NCI-H2107 treated with DMSO at 0.1 percent for 48 hours (cell line): Measurements from ENCODE around the gene TPRA1.
A peak's percentile ranks its signal among the peaks of the same experiment; 100 is the strongest.

ENCODE experiments used
- DNase-seq: peaks from one replicate; lab custom pipeline; 2025; ENCODE audit not compliant: unreplicated experiment; lab: John Stamatoyannopoulos, UW

TPRA1 gene

GRCh38 chr3:127593178-127593577 lies 2.6 kb upstream of the TPRA1 start:
- no peak for DNase-seq

DNA sequence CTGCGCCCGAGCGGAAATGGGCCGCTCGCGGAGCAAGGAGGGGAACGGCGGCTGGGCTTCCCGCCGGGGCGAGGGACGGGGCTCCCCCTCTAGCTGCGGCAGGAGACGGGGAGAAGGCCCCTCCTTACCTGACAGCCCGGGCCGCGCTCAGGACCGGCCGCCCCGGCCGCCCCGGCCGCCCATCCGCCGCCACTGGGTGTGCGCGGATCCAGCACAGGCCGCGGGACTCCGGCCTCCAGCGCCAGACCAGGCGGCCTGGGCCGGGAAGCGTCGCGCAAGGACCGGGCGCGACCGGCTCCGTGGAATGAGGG lies 296 bp downstream of the TPRA1 start:
- DNase-seq = no peak

DNA sequence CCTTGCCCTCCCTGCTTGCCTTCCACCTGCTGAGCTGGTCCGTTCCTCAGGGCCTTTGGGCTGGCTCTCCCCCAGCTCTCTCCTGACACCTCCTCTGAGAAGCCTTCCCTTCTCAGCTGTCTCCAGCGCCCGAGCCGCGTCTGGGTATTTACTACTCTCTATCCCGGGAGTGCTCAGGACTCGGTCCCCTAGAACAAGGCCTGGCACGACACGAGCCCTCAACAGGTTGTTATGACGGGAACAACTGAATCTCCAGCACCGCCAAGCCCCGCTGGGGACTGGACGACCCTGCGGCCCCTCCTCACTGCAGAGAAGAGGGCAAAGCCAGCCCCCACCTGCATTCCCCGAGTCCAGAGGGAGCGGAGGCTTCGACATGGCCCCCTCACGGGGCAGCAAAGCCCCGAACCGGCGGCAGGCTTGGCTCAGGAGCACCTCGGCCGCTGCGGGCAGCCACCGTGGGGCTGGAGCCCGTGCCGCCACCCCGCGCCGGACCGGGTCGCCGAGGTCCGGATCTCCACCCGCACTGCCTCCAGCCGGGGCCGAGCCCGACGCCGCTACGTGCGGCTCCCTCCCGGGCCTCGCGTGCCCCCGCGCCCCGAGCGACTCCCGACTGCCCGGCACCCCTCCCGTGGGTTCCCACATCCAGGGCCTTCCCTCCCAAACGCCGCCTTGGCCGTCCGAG lies 792 bp downstream of the TPRA1 start:
- no peak for DNase-seq

DNA sequence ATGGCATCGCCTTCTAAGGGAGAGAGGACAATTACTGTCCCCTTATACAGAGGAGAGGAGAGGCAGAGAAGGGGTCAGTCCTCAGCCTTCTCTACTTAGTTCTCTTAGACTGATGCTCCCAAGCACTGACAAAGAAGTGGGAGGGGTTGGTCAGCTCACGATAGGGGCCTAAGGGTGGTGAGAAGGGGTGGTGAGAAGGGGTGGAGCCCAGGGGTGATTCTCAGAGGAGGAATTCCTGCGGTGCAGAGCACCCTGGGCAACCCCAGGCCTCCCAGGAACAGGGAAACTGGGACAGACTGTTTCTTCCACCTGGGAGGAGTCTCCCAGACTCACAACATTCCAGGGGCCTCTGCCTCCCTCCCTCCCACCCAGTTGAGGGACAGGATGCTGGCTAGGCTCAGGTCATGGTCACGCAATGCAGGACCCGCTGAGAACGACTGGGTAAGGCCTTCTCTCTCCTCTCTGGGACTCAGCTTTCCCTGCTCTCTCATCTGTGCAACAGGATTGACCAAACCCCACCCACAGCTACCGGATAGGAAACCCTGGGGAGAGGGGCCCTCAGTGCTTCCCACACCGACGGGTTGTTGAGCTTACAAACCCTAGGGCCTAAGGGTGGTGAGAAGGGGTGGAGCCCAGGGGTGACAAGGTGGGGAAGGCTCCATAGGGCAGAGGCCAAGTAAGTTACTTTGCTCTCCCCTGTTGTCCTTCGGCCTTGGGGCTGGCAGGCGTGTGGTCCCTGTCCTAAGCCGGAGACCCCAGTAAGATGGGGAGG lies 1.5 kb downstream of the TPRA1 start:
- DNase-seq = no peak

DNA sequence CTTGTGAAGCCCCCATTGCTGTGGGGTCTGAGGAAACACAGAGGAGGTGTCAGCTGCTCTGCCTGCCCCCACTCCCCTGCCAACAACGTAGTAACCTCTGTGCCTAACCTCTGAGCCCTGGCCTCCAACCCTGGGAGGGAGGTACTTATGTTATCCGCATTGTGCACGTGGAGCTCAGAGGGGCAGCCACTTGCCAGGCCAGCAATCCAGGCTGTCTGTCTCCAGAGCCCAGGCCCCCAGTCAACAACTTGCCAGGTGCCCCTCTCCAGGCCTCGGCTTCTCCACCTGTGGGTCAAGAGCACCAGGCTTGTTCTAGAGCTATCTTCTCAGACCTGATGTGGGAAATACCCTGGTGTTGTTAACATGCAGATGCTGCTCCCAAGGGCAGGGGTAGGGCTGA lies 2.7 kb downstream of the TPRA1 start:
- no peak for DNase-seq

DNA sequence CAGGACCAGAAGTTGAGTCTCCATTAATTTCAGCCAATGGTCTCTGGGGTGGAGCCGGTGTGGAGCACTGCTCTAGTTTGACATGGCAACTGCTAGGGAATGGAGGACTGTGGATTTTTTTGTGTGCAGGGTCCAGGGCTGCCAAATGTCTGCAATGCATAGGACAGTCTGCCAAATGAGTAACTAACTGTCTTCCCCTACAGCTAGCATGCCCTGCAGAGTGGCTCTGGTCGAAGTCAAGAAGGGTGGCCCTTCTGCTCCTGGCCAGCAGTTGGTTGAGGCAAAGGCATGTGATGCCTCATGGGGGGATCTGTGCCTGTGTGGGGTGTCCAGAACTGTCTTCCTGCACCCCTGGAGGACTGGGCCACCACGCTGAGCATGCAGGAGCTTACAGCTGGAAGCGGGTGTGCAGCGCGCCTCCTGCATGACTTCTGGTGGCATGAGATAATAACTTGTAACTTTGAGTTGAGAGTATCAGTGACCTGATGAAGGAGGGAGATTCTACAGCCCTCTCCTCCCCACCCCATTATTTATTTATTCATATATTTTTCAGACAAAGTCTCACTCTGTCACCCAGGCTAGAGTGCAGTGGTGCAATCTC lies 4.6 kb downstream of the TPRA1 start:
- DNase-seq = no peak

- no peak for DNase-seq
Observed at GRCh38 chr3:127585163-127585812, 5.2 kb downstream of the TPRA1 start.

GRCh38 chr3:127584734-127585133 lies 5.8 kb downstream of the TPRA1 start:
- DNase-seq = no peak

DNA sequence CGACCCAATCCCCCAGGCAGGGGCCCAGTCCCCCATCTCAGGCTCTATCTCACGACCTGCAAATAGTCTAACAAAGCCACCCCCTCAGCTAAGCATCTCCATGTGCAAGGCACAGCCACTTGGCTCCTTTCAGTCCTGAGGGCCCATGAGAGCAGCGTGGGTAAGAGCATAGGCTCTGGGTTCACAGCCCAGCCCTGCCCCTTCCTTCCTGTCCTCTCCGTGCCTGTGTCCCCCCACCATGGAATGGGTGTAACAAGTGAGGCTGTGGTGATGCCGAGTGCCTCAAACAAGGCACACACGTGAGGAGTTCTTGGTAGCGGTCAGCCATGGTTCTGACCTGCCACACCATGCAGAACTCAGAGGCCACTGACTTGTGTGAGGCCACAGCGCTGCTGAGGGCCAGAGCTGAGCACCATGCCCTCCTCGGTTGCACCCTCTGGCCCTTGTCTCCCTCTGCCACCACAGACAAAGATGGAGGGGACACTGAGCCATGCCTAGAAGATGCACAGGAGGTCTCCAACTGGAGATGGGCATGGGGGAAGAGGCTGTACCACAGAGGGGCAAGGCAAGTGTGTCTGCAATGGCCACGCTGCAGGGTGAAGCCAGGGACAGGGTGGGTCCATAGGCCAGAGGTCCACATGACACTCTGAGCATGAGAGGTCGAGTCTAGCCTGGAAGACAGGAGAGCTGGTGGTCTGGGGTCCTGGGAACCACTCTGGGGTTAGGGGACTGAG lies 10.0 kb downstream of the TPRA1 start:
- DNase-seq = no peak

- no peak for DNase-seq
Observed at GRCh38 chr3:127578802-127579201, 11.7 kb downstream of the TPRA1 start.

DNA sequence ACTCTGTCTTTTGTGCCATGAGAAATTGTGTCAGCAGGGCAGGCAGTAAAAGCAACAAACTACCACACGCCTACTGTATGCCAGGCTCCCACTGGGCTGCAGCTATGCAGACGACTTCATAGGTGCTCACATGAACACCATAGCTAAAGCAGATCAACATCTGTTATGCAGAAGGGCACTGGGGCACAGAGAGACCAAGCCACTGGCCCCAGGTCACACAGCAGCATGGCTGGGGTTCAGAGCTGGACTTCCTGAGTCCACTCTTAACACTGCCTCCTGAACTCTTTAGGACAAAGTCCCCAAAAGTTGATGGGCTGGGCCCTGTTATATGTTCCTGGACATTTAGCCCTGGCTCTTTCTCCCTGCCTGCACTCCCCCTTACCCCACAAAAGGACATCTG lies 12.4 kb downstream of the TPRA1 start:
- no peak for DNase-seq

DNA sequence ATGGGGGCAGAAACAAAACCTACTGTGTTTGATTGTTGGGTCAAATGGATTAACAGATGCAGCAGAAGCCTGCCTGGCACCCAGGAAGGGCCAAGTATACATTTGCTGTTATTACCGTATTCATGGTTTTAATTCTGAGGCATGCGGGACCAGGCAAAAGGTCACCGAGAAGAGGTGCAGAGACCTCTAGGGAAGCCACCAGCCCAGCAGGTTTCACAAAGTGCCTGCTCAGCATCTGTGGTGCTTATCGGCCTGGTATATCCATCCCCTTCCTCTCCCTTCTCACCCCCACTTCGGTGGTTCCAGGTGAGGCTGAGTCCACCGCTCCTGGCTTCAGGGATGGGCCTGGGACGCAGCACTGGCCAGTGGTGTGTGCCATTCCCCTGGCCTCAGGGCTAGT lies 13.1 kb downstream of the TPRA1 start:
- no peak for DNase-seq

- DNase-seq = peak; percentile 90
Observed at GRCh38 chr3:127574880-127575878, 15.4 kb downstream of the TPRA1 start.

DNA sequence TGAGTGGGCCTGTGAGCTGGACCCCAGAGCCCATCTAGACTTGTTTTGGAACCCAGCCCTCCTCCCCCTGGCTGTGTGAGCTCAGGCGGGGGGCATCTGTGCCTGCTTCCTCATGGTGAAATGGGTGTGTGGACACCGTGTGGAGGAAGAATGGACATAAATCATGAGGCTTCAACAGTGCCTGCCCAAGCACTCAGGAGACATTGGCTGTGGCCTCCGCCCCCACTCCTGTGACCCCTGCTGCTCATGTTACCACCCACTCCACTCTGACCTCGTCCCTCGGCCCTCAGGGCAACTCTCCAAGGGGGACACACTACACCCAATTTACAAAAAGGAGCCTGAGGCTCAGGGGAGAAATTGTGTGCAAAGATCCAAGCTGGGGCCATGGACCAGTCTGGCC lies 16.6 kb downstream of the TPRA1 start:
- DNase-seq = no peak

DNA sequence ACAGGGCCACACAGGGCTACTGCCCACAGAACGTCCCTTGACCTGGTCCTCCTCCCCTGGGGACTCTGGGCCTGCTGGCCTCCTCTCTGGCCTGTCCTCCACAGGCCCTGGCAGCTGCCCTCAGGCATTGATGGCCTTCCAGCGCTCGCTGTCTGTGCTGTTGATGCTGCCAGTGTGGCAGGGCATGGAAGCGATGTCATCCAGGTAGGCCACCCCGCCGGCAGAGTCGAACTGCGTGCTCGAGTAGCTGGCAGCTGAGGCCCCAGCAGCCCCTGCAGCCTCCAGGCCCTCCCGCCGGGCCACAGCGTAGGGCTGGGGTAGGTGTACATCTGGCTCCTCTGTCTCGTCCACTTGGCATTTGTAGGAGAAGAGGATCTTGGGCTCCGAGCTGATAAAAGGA lies 17.1 kb downstream of the TPRA1 start:
- no peak for DNase-seq

DNA sequence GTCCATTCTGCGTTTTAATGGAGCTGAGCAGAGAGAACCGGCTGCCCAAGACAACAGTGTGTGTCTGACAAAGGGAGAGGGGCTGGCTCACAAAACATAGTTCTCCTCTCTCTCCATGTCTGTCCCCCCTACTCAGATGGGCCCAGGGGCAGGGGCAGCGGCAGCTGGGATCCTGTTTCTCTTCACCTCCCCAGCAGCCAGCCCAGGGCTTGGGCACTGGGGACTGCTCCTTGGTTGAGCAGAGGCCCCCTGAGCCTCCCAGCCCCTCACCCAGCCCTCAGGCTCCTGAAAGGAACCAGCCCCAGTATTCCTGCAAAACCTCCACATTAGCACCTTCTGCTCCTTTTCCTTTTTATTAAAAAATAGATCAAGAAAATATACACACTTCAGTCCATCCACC lies 17.8 kb downstream of the TPRA1 start:
- no peak for DNase-seq

GRCh38 chr3:127572186-127572585 lies 18.3 kb downstream of the TPRA1 start:
- no peak for DNase-seq

- no peak for DNase-seq
Observed at GRCh38 chr3:127570520-127570919, 20.0 kb downstream of the TPRA1 start.

- no peak for DNase-seq
Observed at GRCh38 chr3:127569160-127569559, 21.4 kb downstream of the TPRA1 start.

DNA sequence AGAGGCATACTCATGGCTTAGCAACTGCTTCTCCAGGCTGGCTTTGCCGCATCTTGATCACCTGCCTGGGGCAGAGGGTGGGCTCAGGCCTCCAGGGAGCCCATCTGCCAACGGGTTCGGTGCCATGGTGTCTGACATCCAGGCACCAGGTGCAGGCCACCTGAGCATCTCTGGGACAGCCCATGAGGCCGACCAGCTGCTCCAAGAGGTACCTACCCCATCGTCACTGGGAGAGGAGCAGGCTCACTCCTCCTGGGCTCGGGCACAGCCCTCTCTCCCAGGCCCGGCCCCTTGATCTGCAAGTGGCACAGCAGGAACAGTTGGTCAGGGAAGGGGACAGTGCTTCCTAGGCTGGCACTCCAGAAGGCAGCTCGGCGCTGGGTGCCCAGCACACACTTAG lies 21.9 kb downstream of the TPRA1 start:
- DNase-seq = no peak
